ENCODE results near the gene KDM1A.

Gene KDM1A

GRCh38 chr1:23124259-23125026 lies 105.2 kb downstream of the KDM1A start:
- H3K27ac ChIP-seq, result no peak overlapping the region
- TF ChIP-seq, protein P1, sequence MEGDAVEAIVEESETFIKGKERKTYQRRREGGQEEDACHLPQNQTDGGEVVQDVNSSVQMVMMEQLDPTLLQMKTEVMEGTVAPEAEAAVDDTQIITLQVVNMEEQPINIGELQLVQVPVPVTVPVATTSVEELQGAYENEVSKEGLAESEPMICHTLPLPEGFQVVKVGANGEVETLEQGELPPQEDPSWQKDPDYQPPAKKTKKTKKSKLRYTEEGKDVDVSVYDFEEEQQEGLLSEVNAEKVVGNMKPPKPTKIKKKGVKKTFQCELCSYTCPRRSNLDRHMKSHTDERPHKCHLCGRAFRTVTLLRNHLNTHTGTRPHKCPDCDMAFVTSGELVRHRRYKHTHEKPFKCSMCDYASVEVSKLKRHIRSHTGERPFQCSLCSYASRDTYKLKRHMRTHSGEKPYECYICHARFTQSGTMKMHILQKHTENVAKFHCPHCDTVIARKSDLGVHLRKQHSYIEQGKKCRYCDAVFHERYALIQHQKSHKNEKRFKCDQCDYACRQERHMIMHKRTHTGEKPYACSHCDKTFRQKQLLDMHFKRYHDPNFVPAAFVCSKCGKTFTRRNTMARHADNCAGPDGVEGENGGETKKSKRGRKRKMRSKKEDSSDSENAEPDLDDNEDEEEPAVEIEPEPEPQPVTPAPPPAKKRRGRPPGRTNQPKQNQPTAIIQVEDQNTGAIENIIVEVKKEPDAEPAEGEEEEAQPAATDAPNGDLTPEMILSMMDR (IDR thresholded peaks at IDR 0.05), result no peak
- no peak for TF ChIP-seq ZFX (IDR thresholded peaks at IDR 0.05; ENCODE audit: borderline replicate concordance)

DNA sequence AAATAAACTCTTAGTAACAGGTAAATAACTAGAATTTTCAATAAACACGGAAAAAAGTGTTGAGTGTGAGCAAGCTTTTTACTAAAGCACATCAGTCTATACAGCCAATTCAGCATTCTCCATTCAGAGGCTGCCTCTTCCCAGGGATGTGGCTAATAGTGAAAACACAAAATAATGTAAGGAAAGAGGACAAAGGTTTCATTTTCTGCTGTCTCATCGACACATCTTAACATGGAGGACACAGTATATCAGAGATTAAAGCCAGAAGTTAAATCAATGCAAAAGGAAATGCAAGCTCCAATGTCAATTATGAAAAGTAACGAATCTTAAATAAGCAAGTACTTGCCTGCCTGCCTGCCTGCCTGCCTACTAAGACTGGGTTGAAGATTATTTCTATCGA lies 106.2 kb downstream of the KDM1A start:
- no peak overlapping the region for H3K27ac ChIP-seq
- TF ChIP-seq ZFX (IDR thresholded peaks at IDR 0.05; ENCODE audit: borderline replicate concordance), result no peak
- TF ChIP-seq, protein P1 (IDR thresholded peaks at IDR 0.05), result no peak

GRCh38 chr1:23126200-23126599 lies 106.9 kb downstream of the KDM1A start:
- TF ChIP-seq ZFX (IDR thresholded peaks at IDR 0.05; ENCODE audit: borderline replicate concordance), result no peak
- TF ChIP-seq, protein P1 (IDR thresholded peaks at IDR 0.05), result no peak
- no peak overlapping the region for H3K27ac ChIP-seq

DNA sequence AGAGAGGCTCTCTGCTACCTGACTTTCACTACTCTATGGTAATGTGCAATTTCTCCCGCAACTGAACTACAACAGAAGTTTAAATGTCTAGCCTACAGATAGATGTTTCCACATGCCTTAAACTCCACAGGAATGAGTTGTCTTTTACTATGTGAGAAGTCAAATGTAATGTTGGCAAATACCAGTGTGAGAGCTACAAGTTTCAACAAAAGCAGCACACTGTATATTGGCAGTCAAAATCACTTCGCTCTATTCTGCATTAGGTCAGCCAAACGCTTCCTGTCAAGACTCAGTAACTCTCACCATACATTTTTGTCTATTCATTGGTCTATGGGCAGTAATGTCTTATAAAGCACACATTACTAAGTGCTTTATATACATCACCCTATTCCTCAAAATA lies 107.5 kb downstream of the KDM1A start:
- no peak overlapping the region for H3K27ac ChIP-seq
- TF ChIP-seq, protein P1 (IDR thresholded peaks at IDR 0.05), result no peak
- TF ChIP-seq ZFX (IDR thresholded peaks at IDR 0.05; ENCODE audit: borderline replicate concordance), result no peak

DNA sequence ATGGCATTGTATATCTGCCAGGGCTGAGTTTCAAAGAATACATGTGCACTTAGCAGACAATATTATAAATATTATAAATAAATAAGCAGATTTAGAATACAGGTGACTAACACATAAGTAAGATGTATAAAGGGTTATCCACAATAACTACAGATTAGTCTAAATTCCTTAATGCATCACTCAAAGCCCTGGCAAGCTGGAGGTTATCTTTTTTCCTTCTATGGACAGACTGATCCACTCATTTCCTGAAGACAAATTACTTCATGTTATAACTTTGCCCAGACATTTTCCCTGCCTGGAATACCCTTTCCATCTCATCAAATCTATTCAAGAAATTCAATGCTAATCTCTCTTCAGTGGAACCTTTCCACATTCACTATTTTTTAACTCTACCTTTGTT lies 110.6 kb downstream of the KDM1A start:
- TF ChIP-seq, protein P1 (IDR thresholded peaks at IDR 0.05), result no peak
- no peak for TF ChIP-seq ZFX (IDR thresholded peaks at IDR 0.05; ENCODE audit: borderline replicate concordance)
- no peak overlapping the region for H3K27ac ChIP-seq

GRCh38 chr1:23132033-23132432 lies 112.8 kb downstream of the KDM1A start:
- TF ChIP-seq ZFX (IDR thresholded peaks at IDR 0.05; ENCODE audit: borderline replicate concordance), result no peak
- TF ChIP-seq, protein P1 (IDR thresholded peaks at IDR 0.05), result no peak
- H3K27ac ChIP-seq, result no peak overlapping the region
